ENCODE data around the gene TTLL11. TPM values are rescaled to one million over a fixed set of nuclear protein-coding genes. Genes with fewer than 3 reads are reported as not detected.

Gene TTLL11
- total RNA-seq, 4 donors from 2014 or later, result 20.5 to 41.3 (median 27.6) TPM

- intact Hi-C loops (cut with DNase I), result loop anchor here (10.0 kb wide), 1 partner anchor 175 kb away; no protein-coding TSS in a partner anchor
- Histone ChIP-seq H3K9me3 (no peaks in the 10 kb centered on the region), H3K36me3 (no peaks in the 10 kb centered on the region), H3K4me3 (no peak overlapping the region), H3K4me1 (peaks cover 0 to 10% (median 2%) of the 10 kb centered on the region in 4 donors), H3K27me3 (no peaks in the 10 kb centered on the region), H3K27ac (replicated peaks in 1 of 4) (no peak overlapping the region)
- WGBS, result 92% methylated on average over 1 of the region's 1 CpG
- DNase-seq (ENCODE audit: extremely low spot score), result no peak
- no peak for TF ChIP-seq EP300 (IDR thresholded peaks at IDR 0.05)
- no peak for TF ChIP-seq POLR2A (IDR thresholded peaks at IDR 0.05; ENCODE audit: low read depth)
- TF ChIP-seq POLR2AphosphoS5 (IDR thresholded peaks at IDR 0.05), result no peak
- TF ChIP-seq CTCF (IDR thresholded peaks at IDR 0.05), result no peak
Measured at GRCh38 chr9:121979736-121980135, 113.4 kb downstream of the TTLL11 start.

- H3K27ac ChIP-seq (replicated peaks in 1 of 4), result no peak overlapping the region
- DNase-seq (ENCODE audit: extremely low spot score), result no peak
- intact Hi-C loops (cut with DNase I), result no loop called here
- no peaks in the 10 kb centered on the region for H3K4me1 ChIP-seq
- TF ChIP-seq POLR2AphosphoS5 (IDR thresholded peaks at IDR 0.05) (no peak), EP300 (IDR thresholded peaks at IDR 0.05) (no peak), CTCF (IDR thresholded peaks at IDR 0.05) (no peak), POLR2A (IDR thresholded peaks at IDR 0.05; ENCODE audit: low read depth) (no peak)
- WGBS, result 62% methylated on average over 1 of the region's 1 CpG
- H3K9me3 ChIP-seq, result no peaks in the 10 kb centered on the region
- H3K36me3 ChIP-seq, result peaks cover 0 to 13% (median 3%) of the 10 kb centered on the region in 4 donors
- no peaks in the 10 kb centered on the region for H3K27me3 ChIP-seq
- no peak overlapping the region for H3K4me3 ChIP-seq
Measured at GRCh38 chr9:121976751-121977150, 116.4 kb downstream of the TTLL11 start.

- no peak for DNase-seq (ENCODE audit: extremely low spot score)
- Histone ChIP-seq H3K4me1 (no peaks in the 10 kb centered on the region), H3K27ac (replicated peaks in 1 of 4) (no peak overlapping the region), H3K27me3 (no peaks in the 10 kb centered on the region), H3K36me3 (peaks cover 0 to 13% (median 3%) of the 10 kb centered on the region in 4 donors), H3K9me3 (no peaks in the 10 kb centered on the region), H3K4me3 (no peak overlapping the region)
- intact Hi-C loops (cut with DNase I), result no loop called here
- WGBS, result 96% methylated on average over 6 of the region's 6 CpGs
- TF ChIP-seq POLR2A (IDR thresholded peaks at IDR 0.05; ENCODE audit: low read depth), result no peak
Measured at GRCh38 chr9:121975801-121976277, 117.3 kb downstream of the TTLL11 start.

- no peak for TF ChIP-seq CTCF (IDR thresholded peaks at IDR 0.05)
- TF ChIP-seq POLR2A (IDR thresholded peaks at IDR 0.05; ENCODE audit: low read depth), result no peak
- no peak for TF ChIP-seq POLR2AphosphoS5 (IDR thresholded peaks at IDR 0.05)
- no peak for TF ChIP-seq EP300 (IDR thresholded peaks at IDR 0.05)
- H3K27me3 ChIP-seq, result no peaks in the 10 kb centered on the region
- intact Hi-C loops (cut with DNase I), result no loop called here
Measured at GRCh38 chr9:121974421-121974820, 118.7 kb downstream of the TTLL11 start.

GRCh38 chr9:121972501-121972981 is 120.6 kb downstream of the TTLL11 start:
- H3K27ac ChIP-seq (replicated peaks in 1 of 4), result no peak overlapping the region
- no peak for DNase-seq (ENCODE audit: extremely low spot score)

More at GRCh38 chr9:121974421-121974820, 118.7 kb downstream of the TTLL11 start:
- peaks cover 0 to 13% (median 3%) of the 10 kb centered on the region in 4 donors for H3K36me3 ChIP-seq
- H3K9me3 ChIP-seq, result no peaks in the 10 kb centered on the region
- no peaks in the 10 kb centered on the region for H3K4me1 ChIP-seq
- DNase-seq (ENCODE audit: extremely low spot score), result no peak
- H3K27ac ChIP-seq (replicated peaks in 1 of 4), result no peak overlapping the region
- no peak overlapping the region for H3K4me3 ChIP-seq

More at GRCh38 chr9:121972501-121972981, 120.6 kb downstream of the TTLL11 start:
- TF ChIP-seq POLR2A (IDR thresholded peaks at IDR 0.05; ENCODE audit: low read depth), result no peak
- no peak for TF ChIP-seq EP300 (IDR thresholded peaks at IDR 0.05)
- TF ChIP-seq CTCF (IDR thresholded peaks at IDR 0.05), result no peak
- TF ChIP-seq POLR2AphosphoS5 (IDR thresholded peaks at IDR 0.05), result no peak
- 88% methylated on average over 7 of the region's 7 CpGs for WGBS
- Histone ChIP-seq H3K9me3 (no peaks in the 10 kb centered on the region), H3K4me3 (no peak overlapping the region), H3K36me3 (peaks cover 0 to 24% (median 3%) of the 10 kb centered on the region in 4 donors), H3K4me1 (no peaks in the 10 kb centered on the region), H3K27me3 (no peaks in the 10 kb centered on the region)
- intact Hi-C loops (cut with DNase I), result no loop called here

All from esophagus muscularis mucosa (tissue), 4 donors.